ENCODE measurements around the gene BCKDK.

GRCh38 chr16:31061813-31062440, 46.3 kb upstream of the BCKDK start:
- TF ChIP-seq, protein P1, sequence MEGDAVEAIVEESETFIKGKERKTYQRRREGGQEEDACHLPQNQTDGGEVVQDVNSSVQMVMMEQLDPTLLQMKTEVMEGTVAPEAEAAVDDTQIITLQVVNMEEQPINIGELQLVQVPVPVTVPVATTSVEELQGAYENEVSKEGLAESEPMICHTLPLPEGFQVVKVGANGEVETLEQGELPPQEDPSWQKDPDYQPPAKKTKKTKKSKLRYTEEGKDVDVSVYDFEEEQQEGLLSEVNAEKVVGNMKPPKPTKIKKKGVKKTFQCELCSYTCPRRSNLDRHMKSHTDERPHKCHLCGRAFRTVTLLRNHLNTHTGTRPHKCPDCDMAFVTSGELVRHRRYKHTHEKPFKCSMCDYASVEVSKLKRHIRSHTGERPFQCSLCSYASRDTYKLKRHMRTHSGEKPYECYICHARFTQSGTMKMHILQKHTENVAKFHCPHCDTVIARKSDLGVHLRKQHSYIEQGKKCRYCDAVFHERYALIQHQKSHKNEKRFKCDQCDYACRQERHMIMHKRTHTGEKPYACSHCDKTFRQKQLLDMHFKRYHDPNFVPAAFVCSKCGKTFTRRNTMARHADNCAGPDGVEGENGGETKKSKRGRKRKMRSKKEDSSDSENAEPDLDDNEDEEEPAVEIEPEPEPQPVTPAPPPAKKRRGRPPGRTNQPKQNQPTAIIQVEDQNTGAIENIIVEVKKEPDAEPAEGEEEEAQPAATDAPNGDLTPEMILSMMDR (IDR thresholded peaks at IDR 0.05), result no peak
- no peak for TF ChIP-seq POLR2AphosphoS5 (IDR thresholded peaks at IDR 0.05)
- TF ChIP-seq POLR2A (IDR thresholded peaks at IDR 0.05), result no peak

Measured in breast epithelium (tissue), 3 donors.